SKM-1 treated with dmso at 0.1 percent for 144 hours (cell line): ENCODE results near the gene HS6ST3.
"Not testable (repeated sequence)": the region's sequence is repeated elsewhere in the genome, so short reads cannot be mapped to it uniquely, and the experiment has no call there.

Source experiments
- DNase-seq: peaks from one replicate; lab custom pipeline; 2025; ENCODE audit not compliant: unreplicated experiment; lab: John Stamatoyannopoulos, UW

The HS6ST3 gene

GRCh38 chr13:96707146-96707545 is 617.2 kb downstream of the HS6ST3 start:
- DNase-seq: no peak

DNA sequence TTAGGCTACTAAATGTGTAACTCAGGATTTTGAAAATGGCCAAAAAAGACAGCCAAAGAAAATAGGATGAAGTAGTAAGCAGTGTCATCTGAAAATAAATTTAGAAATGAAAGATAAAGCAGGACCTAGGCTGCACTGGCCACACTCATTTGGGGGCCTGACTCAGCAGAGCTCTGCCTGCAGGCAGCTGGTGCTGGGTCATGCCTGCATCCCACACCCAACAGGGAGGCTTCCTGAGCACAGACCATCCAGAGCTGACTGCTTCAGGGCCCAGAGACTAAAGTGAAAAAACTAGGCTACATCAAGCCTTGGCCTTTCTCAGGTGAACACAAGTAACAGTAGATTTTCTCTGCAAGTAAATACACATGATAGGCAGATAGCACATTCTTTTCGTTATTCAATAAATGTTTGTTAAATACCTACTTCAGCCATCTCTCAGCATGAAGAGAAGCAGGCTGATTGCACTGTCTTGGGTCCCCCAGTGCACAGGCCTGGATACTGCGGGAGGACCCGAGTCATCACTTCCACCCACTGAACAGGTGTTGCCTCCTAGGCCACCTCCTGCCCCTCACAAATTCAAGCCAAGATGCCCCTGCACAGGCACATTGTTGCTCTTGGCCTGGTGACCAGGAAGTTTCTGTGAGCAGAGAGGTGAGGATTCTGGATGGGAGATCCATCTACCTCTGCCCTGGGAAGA is 620.4 kb downstream of the HS6ST3 start:
- DNase-seq: no peak

DNA sequence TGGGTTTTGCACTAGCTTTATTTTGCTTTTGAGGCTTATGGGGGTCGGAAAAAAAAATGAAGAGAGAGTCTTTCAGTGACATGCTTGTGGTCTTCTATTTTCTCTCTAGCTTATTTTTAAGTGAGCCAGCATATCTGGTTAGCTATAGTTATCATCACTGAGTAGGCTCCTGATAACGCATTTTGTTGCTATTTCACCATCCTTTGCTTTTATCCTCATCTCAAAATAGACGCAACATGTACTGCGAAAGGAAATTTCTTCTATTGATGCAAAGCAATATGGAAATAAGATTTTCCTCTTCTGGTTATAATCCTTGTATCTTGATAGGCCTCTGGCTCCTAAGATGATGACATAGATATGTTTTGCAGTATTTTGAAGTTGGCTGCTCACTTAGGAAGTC is 630.5 kb downstream of the HS6ST3 start:
- DNase-seq: no peak

DNA sequence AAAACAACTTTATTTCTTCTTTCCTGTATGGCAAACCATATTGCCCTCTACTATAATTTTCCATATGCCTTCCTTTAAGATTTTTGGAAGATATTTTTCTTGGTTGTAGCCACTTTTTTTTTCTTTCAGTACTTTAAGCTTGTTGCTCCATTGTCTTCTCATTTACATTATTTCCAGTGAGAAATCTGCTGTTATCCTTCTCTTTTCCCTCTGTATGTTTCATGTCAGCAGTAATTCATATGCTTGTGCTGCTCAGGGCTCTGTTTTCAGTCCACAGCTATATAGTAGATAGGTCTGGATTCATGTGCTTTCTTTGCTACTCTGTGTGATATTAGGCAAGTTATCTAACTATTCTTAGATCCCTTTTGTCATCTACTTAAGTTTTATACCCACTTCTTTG is 636.7 kb downstream of the HS6ST3 start:
- DNase-seq: no peak

DNA sequence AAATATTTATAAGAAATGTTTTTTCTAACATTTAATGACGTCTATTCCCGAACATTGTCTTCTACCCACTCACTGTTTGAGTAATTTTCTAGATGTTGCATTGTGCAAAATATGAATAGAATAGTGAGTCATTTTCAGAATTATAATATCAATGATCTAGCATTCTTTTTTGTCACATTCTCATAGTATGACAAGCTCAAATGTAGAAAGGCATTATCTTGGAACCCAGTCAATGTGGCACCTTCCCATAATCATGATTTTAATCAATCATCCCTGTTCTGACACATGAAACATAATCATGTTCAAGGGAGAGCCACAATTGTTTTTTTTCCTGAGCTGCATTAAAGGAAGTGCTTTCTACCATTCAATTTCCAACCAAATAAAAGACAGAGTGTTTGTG is 638.6 kb downstream of the HS6ST3 start:
- no peak for DNase-seq

- DNase-seq: no peak
These were observed 640.8 kb downstream of the HS6ST3 start for GRCh38 chr13:96730676-96731075.

DNA sequence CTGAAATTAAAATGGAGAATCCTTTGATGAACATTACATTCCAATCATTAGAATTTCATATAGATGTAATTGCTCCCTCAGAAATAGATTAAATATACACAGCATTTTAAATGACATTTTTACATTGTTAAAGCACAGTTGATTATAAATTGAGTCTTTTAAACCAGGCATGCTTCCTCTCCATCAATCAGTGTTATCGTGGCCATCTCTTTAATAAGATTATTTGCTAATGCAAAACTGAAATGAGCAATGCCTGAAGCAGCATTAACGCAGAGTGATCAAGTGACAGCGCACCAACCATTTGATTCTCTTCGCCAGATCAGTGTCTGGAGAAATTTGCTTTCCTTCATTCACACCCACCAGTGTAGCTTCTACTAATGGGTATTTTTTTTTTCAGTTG is 644.6 kb downstream of the HS6ST3 start:
- DNase-seq: no peak

DNA sequence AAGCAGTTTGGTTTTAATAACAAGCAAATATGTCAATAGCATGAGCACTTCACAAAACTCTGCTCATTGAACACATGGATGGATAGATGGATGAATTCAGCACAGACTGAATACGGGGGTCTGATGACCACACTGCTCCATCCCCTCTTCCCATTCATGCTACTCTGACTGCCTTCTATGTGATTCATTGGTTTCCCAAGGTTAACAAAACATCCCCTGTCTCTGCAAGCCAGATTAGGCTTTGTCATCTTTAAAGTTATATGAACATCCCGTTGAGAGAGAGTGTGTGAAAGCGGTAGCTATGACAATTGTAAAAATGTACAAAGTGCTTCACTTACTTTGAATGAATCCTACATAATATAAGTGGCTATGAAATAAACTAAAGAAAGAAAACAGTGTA is 651.9 kb downstream of the HS6ST3 start:
- no peak for DNase-seq

DNA sequence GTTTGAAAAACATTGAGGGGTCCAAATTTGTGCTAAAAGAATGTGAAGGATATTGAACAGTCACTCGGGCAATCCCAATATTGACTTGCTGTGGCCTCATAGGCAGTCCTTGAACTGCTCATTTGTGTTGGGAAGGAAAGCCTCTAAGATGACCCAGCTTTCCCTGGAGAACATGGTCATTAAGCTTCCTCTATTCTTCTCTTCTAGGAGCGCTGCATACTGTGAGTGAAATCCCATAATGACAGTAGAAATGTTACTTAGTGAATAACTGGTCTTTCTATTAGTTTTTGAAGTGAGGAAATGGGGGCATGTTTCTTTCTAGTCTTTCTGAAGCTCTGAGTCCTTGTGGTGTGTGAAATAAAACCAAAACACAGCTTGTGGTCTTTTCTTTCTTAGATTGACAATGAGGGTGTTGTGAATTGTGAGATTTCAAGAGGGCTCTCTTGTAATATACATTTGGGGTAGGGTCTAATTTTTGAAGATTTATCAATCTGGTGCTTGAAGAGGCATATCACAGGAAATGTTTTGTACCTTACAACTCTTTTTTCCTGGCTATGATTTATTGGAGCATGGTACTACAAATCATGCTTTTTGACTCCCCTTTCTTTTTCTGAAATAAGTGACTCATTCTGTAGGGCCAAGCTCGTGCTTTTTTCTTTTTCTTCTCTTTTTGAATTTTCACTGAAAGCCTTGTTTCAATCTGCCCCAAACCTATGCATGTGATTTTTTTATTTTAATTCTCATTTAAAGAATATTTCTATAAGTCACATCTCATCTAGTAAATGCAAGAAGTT is 653.6 kb downstream of the HS6ST3 start:
- DNase-seq: no peak

DNA sequence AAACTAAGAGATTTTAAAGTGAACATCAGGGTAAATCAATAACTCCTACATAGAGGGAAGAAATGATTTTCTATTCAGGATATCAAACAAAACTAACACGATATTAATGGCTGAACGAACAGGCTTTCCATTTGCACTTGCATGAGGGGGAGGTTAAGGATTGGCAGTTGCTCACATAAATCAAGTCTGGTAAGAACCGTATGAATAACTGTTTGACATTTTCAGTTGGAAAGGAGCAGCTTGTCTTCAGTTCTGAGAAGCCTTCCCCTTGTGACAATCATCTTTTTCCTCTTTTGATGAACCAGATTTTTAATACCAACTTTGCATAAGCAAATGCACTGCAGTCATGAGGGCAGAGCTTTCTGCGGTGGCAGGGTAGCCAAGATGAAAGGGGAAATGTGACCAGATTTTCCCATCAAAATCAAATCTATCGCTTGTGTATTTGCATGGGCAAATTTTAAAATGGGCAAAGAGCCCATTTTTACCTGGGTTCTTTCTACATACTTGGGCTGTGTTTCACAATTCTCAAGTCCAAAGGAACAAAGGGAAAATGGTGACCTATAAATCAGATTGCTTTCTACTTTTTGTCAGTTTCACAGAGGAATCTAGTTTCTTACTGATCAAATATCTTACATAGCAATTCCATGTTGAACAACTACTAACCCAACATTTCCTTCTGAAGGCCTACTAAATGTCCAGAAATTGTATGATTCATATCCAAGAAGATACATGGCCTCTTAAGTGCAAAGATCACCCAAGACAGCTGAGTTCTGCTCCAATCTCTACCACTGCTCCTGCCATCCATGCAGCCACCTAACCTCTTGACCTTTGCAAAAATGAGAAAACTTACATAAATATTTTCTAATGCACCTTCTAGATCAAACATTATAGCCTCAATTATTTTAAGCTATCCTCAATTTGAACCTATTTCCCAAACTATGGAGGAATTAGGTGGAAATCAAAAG is 654.7 kb downstream of the HS6ST3 start:
- no peak for DNase-seq

DNA sequence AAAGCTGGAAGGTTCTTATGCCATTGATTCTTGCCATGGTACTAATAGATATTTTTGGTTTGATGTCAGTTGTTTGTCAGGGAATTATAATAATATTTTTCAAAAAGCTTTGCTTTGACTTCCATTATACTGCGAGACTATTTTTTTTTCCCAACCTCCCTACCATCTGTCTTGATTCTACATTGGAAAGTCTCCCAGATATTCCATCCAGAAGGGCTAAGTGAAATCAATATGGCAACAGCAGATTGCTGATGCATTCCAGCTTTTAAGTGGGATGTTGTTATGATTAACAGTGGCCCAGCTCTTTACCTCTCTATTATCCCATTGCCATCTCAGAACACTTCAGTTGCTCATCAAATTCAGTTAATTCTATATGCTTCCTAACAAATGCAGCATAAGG is 657.0 kb downstream of the HS6ST3 start:
- no peak for DNase-seq

DNA sequence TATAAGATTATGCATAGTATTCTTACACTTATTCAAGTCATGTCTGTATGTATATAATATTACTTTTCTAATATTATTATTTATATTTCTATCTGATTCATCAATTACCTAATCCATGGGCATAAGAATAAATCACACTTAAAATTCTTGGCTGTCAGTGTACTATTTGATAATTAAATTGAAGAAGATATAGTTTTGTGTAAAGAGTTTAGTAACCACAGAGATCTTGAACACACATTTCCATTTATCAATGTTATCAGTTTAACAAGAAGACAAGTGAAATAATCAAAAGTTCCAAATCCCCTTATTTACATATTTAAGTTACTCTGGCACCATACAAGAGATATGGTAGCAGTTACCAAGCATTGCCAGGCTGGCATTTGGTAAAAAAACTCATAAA is 659.9 kb downstream of the HS6ST3 start:
- no peak for DNase-seq

GRCh38 chr13:96751089-96751488 is 661.2 kb downstream of the HS6ST3 start:
- DNase-seq: no peak

DNA sequence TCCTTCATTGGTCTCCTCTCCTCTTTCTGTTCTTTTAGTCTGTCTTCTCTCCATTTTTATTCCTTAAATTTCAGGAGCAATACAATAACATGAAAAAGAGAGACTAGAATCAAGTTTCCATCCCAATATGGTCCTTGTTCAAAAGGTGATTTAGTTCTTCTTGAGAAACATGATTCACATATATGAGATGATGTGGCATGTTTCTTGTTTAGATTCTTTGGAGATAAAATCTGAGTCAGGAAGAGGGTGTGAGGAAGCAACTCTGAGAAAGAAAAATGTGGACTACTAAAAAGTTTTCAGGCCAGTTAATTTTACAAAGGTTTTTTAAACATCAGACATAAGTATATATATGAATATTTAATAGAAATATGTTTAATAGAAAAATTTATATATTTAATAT is 673.0 kb downstream of the HS6ST3 start:
- no peak for DNase-seq

DNA sequence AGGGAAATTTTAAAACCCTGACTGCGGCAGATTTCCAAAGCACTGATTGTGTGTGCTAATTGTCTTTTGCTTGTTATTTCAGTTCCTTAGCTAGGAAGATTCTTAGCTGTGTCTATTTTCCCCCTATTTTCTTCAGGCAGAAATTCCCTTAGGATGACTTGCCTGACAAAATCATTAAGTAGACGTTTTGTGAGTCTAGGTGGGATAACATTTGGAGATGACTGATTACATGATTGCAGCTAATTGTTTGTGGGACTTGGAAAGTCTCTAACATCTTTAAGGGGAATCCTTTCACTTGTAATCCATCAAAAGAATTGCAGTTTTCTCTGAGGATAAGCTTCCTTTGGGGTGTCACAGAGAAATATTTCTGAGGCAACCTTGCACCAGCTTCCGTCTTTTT is 676.4 kb downstream of the HS6ST3 start:
- DNase-seq: no peak

DNA sequence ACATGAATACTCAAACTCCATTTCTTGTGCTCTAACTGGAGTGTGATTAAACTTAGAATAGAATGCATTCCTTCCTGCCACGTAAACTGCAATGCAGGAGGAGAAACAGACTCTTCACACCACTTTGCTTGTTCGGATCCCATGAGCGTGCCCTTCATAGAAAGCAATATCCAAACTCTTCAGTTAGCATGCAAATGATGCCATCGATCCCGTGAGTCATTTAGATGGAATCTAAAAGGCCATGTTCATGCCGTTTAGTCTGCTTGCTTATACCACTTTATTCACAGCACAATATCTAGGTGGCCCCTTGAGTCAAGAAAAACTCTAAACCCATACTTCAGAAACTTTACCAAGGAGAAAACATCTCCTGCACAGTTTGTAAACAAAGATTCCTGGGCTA is 678.6 kb downstream of the HS6ST3 start:
- DNase-seq: no peak

DNA sequence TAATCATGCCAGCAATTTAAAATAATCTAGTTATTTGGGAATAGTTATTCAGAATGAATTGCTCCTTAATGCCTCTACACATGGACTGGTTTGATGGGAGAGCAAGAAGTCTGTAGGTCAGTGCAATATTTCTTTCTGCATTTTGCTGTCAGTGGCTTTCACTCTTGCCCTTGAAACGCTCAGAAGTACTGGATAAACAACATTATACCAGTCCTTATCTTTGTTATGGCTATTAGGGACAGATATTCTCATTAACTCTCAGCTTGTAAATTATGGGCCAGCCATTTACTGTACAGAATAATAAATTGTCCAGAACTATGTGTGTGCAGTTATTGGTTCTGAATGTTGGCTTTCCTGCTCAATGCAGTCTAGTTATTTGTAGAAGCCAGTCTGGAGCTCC is 680.0 kb downstream of the HS6ST3 start:
- DNase-seq: no peak

GRCh38 chr13:96771486-96772367 is 681.8 kb downstream of the HS6ST3 start:
- peak; percentile 3 for DNase-seq

DNA sequence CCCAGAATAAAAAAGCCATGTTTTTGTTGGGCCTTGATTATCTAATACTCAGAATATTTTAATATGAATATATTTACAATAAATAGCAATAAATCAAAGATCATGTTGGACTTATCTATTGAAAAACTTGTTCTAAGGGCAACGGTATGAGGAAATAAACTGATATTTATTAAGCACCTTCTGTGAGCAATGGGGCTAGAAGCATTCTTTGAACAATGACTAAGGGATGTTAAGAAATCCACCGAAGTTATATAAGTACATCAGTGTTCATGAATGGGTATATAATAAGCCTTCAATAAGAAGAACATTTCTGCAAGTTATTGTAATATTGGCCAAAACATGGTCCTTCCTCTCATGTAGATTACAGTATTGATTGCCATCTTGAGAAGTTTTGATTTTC is 682.5 kb downstream of the HS6ST3 start:
- no peak for DNase-seq

DNA sequence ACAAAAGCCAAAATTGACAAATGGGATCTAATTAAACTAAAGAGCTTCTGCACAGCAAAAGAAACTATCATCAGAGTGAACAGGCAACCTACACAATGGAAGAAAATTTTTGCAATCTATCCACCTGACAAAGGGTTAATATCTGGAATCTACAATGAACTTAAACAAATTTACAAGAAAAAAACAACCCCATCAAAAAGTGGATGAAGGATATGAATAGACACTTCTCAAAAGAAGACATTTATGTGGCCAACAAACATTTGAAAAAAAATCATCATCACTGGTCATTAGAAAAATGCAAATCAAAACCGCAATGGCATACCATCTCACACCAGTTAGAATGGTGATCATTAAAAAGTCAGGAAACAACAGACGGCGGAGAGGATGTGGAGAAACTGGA is 688.4 kb downstream of the HS6ST3 start:
- not testable (repeated sequence) for DNase-seq

- no peak for DNase-seq
These were observed 689.8 kb downstream of the HS6ST3 start for GRCh38 chr13:96779691-96780090.
